Gastroesophageal sphincter (tissue), 3 donors: ENCODE results near the gene SH3RF1.

Source experiments
- POLR2A ChIP-seq, 2 donors: fragments of 450-650 bp; IDR thresholded peaks; one replicate each; pipeline ENCODE4 v1.6.1; 2017; ENCODE audit warnings: antibody characterized with exemption in 2 of 2, mild to moderate bottlenecking in 2 of 2, moderate library complexity in 1 of 2
- TF ChIP-seq, protein P1 (sequence below), 4 experiments: fragments of 200-600 bp in 2 of 4; fragments of 450-650 bp in 2 of 4; sonication (generic) in 1 of 4; IDR thresholded peaks; one replicate each; pipeline ENCODE4 v1.5.1; 2017 to 2019; ENCODE audit warnings: antibody characterized with exemption in 4 of 4, mild to moderate bottlenecking in 2 of 4, moderate library complexity in 2 of 4

DNA sequence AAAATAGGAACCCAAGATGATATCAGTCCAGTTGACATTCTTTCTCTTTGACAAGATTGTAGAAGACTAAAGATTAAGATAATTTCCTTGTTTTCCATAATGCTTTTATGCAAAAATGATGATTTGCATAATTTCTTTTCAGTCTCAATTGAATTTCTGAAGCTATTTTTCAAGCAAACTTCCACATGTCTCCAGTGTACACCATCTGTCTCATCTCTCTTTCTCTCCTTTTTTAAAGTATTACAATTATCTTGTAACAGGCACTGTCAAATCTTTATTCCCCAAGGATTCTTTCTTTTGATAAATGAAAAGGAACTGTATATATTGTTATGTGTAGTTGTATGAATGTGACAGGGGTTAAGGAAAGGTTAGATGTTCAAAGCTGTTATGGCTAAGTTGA is 7.9 kb upstream of the SH3RF1 start:
- TF ChIP-seq, protein P1, sequence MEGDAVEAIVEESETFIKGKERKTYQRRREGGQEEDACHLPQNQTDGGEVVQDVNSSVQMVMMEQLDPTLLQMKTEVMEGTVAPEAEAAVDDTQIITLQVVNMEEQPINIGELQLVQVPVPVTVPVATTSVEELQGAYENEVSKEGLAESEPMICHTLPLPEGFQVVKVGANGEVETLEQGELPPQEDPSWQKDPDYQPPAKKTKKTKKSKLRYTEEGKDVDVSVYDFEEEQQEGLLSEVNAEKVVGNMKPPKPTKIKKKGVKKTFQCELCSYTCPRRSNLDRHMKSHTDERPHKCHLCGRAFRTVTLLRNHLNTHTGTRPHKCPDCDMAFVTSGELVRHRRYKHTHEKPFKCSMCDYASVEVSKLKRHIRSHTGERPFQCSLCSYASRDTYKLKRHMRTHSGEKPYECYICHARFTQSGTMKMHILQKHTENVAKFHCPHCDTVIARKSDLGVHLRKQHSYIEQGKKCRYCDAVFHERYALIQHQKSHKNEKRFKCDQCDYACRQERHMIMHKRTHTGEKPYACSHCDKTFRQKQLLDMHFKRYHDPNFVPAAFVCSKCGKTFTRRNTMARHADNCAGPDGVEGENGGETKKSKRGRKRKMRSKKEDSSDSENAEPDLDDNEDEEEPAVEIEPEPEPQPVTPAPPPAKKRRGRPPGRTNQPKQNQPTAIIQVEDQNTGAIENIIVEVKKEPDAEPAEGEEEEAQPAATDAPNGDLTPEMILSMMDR (IDR thresholded peaks at IDR 0.05) = no peak
- TF ChIP-seq POLR2A (IDR thresholded peaks at IDR 0.05) = no peak
